Activated naive CD4-positive, alpha-beta T cell treated with anti-CD3 and anti-CD28 coated beads, Interleukin-2, amount 50 U/mL, for 24 hours (primary cell): Measurements from ENCODE around the gene ABAT.
A peak's percentile ranks its signal among the peaks of the same experiment; 100 is the strongest.

Experiments
- H3K27ac Mint-ChIP-seq: one replicate; pipeline ENCODE4 v1.8.0; 2021; ENCODE audit warnings: mild to moderate bottlenecking, mixed read lengths
- H3K27me3 Mint-ChIP-seq: one replicate; pipeline ENCODE4 v1.8.0; 2021; ENCODE audit warnings: mixed read lengths
- H3K36me3 Mint-ChIP-seq: one replicate; pipeline ENCODE4 v1.8.0; 2021; ENCODE audit warnings: mixed read lengths
- H3K4me1 Mint-ChIP-seq: one replicate; pipeline ENCODE4 v1.8.0; 2021; ENCODE audit warnings: mixed read lengths
- H3K4me3 Mint-ChIP-seq: one replicate; pipeline ENCODE4 v1.8.0; 2021; ENCODE audit warnings: mild to moderate bottlenecking, mixed read lengths
- H3K9me3 Mint-ChIP-seq: one replicate; pipeline ENCODE4 v1.8.0; 2021; ENCODE audit warnings: mixed read lengths

ABAT gene

DNA sequence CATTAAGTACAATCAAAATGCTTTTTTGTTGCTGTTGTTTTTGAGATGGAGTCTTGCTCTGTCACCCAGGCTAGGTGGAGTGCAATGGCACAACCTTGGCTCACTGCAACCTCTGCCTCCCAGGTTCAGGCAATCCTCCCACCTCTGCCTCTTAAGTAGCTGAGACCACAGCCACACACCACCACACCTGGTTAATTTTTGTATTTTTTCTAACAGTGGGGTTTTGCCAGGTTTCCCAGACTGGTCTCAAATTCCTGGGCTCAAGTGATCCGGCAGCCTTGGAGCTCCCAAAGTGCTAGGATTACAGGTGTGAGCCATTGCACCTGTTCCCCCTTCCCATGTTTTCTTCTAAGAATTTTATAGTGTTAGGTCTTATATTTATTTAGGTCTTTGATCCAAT lies 4.9 kb upstream of the ABAT start:
- Mint-ChIP-seq H3K4me1 (peaks cover 3% of the 10 kb centered on the region), H3K36me3 (peaks cover 7% of the 10 kb centered on the region), H3K27ac (no peak overlapping the region), H3K27me3 (no peaks in the 10 kb centered on the region), H3K9me3 (no peaks in the 10 kb centered on the region), H3K4me3 (no peak overlapping the region)

DNA sequence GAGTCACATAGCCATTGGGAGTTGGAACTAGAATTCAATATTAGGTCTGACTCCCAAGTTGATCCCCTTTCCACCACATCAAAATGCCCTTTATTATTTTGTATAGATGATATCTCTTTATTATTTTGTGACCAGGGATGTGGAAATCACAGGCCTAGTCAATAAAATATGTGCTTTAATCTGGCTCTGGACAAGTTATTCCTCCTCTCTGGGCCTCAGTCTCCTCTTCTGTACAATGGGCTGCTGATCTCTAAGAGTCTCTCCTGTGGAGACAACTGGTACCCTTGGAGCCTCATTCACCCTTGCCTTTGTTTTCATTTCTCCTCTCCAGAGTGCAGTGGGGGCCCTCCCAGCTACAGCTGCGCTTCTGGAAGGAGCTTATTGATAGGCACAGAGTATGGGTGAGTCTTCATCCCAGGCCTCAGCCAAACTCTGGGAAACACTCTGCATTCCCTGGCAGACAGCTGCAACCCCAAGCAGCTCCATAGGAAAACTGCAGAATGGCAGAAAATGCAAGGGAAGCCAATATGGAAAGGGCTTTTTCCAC lies 4.3 kb upstream of the ABAT start:
- Mint-ChIP-seq H3K27me3 (no peaks in the 10 kb centered on the region), H3K4me3 (no peak overlapping the region)

DNA sequence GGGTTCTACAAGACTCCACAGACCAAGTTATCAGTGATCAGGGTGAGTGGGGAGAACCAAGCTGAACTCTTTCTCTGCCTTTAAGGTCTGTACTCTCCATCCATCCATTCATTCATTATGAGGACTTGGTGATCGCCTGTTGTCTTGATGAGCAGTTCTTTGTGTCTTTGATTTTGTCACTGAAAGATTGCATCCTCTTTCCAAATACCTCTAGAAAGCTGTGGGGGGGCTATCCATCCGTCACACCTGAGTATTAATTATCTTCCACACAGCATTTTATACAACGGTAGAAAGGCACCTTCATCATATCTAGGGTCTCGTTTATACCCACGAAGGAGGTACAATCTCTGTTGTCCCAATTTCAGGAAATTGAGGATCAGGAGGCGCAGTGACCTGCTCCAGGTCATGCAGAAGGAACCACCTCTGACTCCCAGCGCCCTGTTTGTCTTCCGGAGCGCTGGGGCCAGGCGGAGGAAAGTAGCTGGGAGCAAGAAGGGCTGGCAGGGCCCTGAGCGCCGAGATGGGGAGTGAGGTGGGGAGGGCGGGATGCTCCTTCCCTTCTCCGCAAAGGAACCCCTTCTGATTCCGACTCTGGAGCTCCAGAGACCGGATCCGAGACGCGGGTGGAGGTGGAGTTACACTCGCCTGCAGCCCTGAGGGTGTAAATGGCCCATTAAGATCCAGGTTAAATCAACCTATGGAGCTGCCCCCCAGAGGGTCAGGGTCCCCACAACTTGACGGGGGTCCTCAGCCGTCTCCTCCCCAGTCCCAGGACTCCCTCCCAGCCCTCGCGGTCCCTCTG lies 605 bp upstream of the ABAT start:
- Mint-ChIP-seq H3K27ac (no peak overlapping the region), H3K4me1 (peaks cover 17% of the 10 kb centered on the region), H3K9me3 (no peaks in the 10 kb centered on the region), H3K27me3 (no peaks in the 10 kb centered on the region), H3K4me3 (peak overlapping the region; percentile 83), H3K36me3 (peaks cover 4% of the 10 kb centered on the region)

More for the DNA sequence above, 4.3 kb upstream of the ABAT start:
- Mint-ChIP-seq H3K4me1 (peaks cover 7% of the 10 kb centered on the region), H3K9me3 (no peaks in the 10 kb centered on the region), H3K27ac (no peak overlapping the region), H3K36me3 (peaks cover 4% of the 10 kb centered on the region)

DNA sequence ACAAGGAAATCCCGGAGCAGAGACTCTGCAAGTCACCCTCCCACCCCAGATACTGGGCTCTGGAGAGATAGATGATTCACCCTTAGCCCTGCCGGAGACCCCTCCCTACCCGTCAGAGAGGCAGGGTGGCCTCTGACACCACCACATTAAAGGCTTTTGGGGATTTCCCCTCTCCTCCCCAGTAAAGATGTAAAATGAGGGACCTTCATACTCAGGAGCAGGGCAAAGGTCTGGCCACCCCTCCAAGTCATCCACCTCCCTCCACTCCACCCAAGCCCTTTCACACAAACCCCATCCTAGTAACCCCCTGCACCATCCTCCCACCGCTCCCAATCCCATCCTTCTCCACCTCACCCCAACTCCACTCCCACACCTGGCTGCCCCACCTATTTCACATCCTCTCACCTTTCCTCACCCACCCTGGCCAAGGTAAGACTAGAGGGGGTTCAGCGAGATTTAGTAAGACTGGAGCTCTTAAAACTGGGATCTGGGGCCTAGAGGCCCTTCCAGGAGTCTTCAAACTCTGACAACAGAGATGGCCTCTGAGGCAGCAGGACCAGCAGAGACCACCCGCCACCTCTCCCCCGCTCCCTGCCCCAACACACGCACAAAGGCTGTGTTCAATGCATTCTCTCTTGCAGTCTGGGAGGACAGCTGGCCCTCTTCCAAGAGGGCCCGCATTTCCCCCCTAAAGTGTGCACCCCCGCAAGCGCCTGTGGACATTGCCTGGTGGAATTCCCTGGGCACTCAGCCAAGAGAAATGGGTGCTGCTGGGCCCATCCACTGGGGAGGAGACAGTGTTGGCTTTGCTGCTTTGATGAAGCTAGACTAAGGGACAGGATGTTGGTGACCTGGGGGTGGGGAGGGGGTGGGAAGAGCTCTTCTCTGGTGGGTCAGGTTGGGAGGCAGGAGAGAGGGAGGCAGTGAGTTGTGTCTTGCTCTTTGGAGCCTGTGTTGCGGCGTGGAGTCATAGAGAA lies 1.1 kb downstream of the ABAT start:
- Mint-ChIP-seq H3K27me3 (no peaks in the 10 kb centered on the region), H3K27ac (peak overlapping the region; percentile 90), H3K36me3 (peaks cover 11% of the 10 kb centered on the region), H3K4me3 (peak overlapping the region; percentile 95), H3K9me3 (no peaks in the 10 kb centered on the region), H3K4me1 (peaks cover 17% of the 10 kb centered on the region)

DNA sequence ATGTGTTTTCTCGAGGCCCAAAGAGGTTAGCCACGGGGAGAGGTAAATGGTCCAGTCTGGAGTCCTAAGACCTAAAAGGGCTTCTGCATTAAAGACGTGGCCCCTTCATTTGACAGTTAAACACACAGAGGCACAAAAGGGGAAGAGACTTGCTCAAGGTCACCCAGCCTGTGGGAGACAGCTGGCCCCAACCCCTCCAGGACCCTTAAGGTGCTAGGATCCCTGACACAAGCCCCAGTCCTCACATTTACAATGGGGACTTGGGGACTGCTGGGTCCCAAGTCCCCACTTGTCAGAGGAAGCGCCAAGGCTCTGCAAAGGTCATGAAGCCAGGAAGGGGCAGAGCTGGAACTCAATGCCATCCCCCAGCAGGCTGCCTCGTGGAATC lies 1.7 kb downstream of the ABAT start:
- H3K36me3 Mint-ChIP-seq: peaks cover 11% of the 10 kb centered on the region
- H3K27me3 Mint-ChIP-seq: no peaks in the 10 kb centered on the region
- no peaks in the 10 kb centered on the region for H3K9me3 Mint-ChIP-seq
- H3K4me3 Mint-ChIP-seq: peak overlapping the region; percentile 24
- H3K4me1 Mint-ChIP-seq: peaks cover 17% of the 10 kb centered on the region
- H3K27ac Mint-ChIP-seq: no peak overlapping the region

DNA sequence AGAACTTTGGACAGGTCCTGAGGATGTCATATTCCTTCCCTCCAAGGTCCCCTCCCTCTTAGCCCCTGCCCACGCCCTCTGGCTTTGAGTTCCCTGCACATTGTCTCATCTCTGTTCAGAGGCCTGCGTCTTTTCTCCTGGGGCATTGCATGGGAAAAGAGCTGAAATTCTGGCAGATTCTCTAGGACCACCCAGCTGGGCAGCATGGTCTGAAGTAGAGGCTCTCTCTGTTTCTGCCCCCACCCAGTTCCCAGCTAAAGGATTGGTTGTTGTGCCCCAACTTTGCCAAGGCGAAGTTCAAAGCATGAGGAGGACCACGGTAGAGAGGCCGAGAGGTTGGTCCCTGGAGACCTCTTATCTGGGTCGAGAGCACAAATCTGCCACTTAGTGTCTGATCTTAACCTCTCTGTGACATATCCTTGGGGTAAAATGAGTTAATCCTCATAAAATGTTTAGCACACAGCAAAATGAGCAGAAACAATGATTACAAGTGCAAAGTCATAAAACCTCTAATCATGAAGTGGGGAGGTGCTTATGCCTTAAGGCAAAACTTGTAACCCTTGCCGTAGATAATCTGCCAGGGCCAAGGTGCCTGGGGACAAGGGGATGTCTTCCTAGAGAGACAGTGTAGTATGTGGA lies 2.4 kb downstream of the ABAT start:
- Mint-ChIP-seq H3K4me1 (peaks cover 17% of the 10 kb centered on the region), H3K27ac (no peak overlapping the region), H3K9me3 (no peaks in the 10 kb centered on the region), H3K27me3 (no peaks in the 10 kb centered on the region), H3K36me3 (peaks cover 11% of the 10 kb centered on the region), H3K4me3 (no peak overlapping the region)

DNA sequence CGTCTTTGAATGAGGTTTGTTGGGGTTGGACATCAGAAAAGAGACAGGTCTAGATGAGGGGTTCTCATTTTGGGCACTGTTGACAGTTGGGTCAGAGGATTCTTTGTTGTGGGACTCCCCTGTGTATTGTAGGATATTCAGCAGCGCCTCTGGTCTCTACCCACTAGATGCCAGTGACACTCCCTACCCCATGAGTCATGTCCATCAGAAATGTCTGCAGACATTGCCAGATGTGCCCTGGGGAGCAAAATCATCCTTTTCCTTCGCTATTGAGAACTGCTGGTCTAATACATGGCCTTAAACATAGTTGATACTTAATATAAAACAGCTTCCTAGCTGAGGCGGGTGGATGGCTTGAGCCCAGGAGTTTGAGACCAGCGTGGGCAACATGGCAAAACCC lies 3.1 kb downstream of the ABAT start:
- Mint-ChIP-seq H3K36me3 (peaks cover 11% of the 10 kb centered on the region), H3K4me1 (peaks cover 17% of the 10 kb centered on the region), H3K27me3 (no peaks in the 10 kb centered on the region), H3K27ac (no peak overlapping the region), H3K4me3 (no peak overlapping the region), H3K9me3 (no peaks in the 10 kb centered on the region)

DNA sequence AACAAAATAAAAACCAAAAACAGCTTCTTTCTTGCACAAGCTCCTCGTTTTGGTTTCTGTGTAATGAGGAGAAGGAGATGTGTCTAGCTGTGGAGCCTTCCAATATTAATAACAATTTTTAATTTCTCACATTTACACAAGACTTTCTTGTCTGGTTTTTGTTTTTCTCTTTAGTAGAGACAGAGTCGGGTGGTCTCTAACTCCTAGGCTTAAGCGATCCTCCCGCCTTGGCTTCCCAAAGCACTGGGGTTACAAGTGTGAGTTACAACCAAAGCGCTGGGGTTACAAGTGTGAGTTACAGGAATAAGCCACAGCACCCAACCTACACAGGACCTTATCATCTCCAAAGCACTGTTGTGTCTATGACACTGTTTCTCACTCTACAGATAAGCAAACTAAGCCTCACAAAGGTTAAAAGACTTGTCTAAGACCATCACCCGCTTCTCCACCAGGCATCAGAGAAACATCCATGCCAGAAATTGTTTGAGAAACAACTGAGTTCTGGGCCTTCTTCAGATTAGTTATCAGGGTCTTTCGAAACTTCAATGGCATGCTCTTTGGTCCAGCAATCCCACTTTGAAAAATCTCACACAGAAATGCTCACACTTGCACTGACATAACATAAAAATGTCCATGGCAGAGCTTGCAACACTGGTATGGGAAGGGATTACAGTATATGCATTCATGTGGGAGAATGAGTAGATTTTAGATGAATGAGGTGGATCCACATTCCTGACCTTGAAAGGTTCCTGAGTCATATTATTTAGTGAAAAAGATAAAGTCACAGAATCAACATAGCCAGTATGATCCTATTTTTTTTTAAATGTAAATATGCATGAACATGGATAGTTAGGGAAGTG lies 3.9 kb downstream of the ABAT start:
- Mint-ChIP-seq H3K4me3 (no peak overlapping the region), H3K36me3 (peaks cover 11% of the 10 kb centered on the region), H3K27me3 (no peaks in the 10 kb centered on the region), H3K27ac (no peak overlapping the region), H3K9me3 (no peaks in the 10 kb centered on the region), H3K4me1 (peaks cover 17% of the 10 kb centered on the region)

DNA sequence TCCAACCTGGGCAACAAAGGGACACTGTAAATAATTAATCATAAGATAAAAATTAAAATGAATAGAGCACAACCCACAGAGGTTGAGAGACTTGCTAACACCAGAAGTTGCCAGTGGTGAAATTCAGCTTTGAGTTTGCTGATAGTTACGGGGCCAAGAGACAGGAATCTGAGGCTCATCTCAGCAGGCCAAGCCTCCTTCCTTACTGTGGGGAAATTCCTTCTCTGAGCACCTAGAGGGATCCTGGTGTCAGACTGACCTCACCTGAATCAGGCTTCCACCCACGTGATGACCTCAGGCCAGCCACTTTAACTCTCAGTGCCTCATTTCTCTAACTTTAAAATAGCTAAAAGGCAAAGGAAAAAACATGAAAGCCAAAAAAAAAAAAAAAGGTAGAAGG lies 4.7 kb downstream of the ABAT start:
- H3K36me3 Mint-ChIP-seq: peaks cover 11% of the 10 kb centered on the region
- no peaks in the 10 kb centered on the region for H3K9me3 Mint-ChIP-seq
- H3K27me3 Mint-ChIP-seq: no peaks in the 10 kb centered on the region
- no peak overlapping the region for H3K4me3 Mint-ChIP-seq
- peaks cover 14% of the 10 kb centered on the region for H3K4me1 Mint-ChIP-seq
- no peak overlapping the region for H3K27ac Mint-ChIP-seq

DNA sequence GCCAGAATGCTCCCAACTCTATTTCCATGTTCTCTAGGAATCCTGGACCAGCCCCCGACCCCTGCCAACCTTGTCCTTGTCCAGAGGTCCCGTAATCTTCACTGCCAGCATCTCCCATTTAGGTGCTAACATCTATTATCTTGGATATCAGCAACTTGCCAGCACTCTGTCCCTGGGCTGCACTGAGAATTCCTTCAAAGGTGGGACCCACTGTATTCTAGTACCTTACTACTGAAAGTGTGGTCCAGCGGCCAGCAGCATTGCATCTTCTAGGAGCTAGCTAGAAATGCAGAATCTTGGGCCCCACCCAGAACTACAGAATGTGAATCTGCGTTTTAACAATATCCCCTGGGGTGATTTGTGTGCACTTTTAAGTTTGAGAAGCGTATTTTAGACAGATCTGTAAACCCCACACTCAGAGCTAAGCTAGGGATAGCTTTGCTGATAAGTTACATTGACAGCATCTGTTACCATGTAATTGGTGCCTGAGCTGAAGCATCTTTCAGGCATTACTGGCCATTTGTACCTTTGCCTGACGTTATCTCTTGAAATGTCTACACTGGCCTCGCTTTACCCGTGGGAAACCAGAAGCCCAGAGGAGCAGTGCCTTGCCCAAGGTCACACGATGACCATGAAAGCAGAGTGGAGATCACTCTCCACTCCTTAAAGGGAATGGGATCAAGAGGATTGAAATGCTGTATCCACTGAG lies 8.3 kb downstream of the ABAT start:
- Mint-ChIP-seq H3K9me3 (no peaks in the 10 kb centered on the region), H3K4me1 (no peaks in the 10 kb centered on the region), H3K4me3 (no peak overlapping the region), H3K27me3 (no peaks in the 10 kb centered on the region), H3K27ac (no peak overlapping the region), H3K36me3 (peaks cover 17% of the 10 kb centered on the region)

DNA sequence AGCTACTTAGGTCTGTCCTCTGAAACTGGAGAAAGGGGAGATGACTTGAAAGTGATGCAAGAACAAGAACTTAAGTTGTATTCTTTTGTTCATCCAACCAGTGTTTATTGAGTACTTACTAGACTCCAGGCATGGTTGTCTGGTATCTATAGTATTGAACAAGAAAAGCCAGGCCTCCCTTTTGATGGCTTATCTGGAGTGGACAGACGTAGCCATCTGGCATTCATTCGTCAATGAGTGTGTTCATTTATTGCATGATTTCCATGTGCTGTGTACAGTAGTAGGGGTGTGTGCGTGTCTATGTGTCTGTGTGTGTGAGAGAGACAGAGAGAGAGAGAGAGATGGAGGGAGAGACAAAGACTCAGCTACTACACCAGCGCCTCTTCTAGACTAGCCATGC lies 9.2 kb downstream of the ABAT start:
- Mint-ChIP-seq H3K9me3 (no peaks in the 10 kb centered on the region), H3K4me3 (no peak overlapping the region), H3K36me3 (peaks cover 14% of the 10 kb centered on the region), H3K27ac (no peak overlapping the region), H3K27me3 (no peaks in the 10 kb centered on the region), H3K4me1 (no peaks in the 10 kb centered on the region)

DNA sequence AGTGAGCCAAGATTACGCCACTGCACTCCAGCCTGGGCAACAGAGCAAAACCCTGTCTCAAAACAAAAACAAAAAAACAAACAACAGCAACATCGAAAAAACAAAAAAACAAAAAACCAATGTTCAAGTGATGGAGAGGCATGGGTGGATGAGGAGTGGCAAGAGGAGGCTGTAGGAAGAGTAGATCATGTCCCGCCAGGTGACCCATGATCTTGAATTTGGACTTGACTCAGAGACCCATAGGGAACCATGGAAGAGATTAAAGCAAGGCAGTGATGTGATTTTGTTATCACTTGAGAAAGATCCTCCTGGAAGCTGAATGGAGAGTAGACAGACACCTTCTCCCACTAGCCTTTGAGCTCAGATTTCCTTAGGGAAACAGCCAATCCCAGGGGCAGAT lies 11.2 kb downstream of the ABAT start:
- H3K36me3 Mint-ChIP-seq: peaks cover 14% of the 10 kb centered on the region
- peaks cover 6% of the 10 kb centered on the region for H3K9me3 Mint-ChIP-seq
- H3K4me1 Mint-ChIP-seq: no peaks in the 10 kb centered on the region
- H3K27ac Mint-ChIP-seq: no peak overlapping the region
- no peaks in the 10 kb centered on the region for H3K27me3 Mint-ChIP-seq
- no peak overlapping the region for H3K4me3 Mint-ChIP-seq

DNA sequence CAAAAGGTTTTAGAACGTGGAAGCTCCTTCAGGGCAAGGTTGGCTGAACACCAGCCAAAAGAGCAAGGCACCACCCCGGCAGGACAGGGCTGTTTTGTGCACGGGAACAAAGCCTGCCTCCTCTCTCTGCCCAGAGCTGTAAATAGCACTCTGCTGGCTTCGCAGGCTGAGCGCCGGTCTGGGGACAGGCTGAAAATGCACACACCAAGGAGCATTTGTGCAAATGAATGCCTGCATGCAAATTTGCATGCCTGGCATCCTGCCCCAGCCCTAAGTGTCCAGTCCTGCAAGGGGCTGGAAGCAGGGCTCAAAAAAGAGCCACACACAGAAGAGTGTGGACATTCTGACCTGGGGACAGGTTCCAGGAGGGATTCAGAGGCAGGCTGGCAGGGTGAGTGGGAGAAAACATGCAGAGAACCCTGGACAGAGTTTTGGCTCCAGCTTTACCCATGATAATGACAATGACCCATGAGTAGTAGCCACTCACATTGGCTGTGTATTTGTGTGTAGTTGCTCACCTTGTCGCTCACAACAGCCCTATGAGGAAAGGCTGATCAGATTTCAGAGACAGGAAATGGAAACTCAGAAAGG lies 11.7 kb downstream of the ABAT start:
- no peak overlapping the region for H3K27ac Mint-ChIP-seq
- H3K4me1 Mint-ChIP-seq: no peaks in the 10 kb centered on the region
- H3K4me3 Mint-ChIP-seq: no peak overlapping the region
- H3K36me3 Mint-ChIP-seq: peaks cover 14% of the 10 kb centered on the region
- H3K27me3 Mint-ChIP-seq: no peaks in the 10 kb centered on the region
- H3K9me3 Mint-ChIP-seq: peaks cover 6% of the 10 kb centered on the region

DNA sequence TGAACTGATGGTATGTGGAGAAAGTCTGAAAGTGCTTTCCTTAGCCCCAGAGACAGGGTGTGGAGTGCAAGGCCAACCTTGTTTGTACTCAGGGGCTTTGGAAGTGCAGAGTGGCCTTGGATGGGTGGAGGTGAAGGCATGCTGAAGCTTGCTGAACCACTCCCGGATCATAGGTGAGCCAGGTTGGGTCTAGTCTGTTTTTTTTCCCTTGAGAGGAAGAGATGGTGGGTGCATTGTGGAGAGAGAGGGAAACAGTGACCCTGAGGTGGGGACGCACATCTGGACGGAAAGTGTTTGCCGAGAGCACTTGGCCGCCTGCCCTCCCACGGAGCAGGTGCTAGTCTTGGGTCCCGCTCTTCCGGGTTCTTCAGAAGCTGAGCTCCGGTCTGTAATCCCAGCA lies 12.5 kb downstream of the ABAT start:
- peaks cover 17% of the 10 kb centered on the region for H3K36me3 Mint-ChIP-seq
- H3K9me3 Mint-ChIP-seq: peaks cover 6% of the 10 kb centered on the region
- no peak overlapping the region for H3K27ac Mint-ChIP-seq
- no peak overlapping the region for H3K4me3 Mint-ChIP-seq
- H3K4me1 Mint-ChIP-seq: no peaks in the 10 kb centered on the region
- no peaks in the 10 kb centered on the region for H3K27me3 Mint-ChIP-seq
